Fibroblast of skin of left biceps (primary cell): Measurements from ENCODE around the gene ARHGAP42.

Experiments
- DNase-seq, 2 experiments: peaks; one replicate each; pipeline ENCODE4 v3.0.0-alpha.2; 2013; ENCODE audit warnings: low read depth in 2 of 2

Gene ARHGAP42

GRCh38 chr11:100918551-100919500 lies 231.7 kb downstream of the ARHGAP42 start:
- no peak for DNase-seq

- DNase-seq = no peak
These were observed 233.5 kb downstream of the ARHGAP42 start for GRCh38 chr11:100920593-100920992.

DNA sequence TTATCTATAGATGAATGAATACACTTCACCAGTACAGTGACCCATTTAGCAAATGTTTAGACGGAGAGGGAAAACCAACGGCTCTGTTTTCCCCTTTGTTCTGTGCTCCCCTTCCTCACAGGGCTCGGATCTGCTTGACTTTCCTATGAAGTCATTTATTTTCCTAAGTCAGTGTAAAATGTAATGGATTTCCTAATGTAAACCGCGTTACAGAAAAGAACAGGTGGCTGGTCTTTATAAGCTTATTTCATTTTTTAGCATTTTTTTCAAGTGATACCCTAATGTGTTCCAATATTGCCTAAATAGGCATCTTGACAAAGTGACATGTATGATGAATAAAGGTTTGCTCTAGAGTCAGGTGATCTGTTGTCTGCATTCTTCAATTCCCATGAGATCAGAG lies 235.0 kb downstream of the ARHGAP42 start:
- no peak for DNase-seq

- DNase-seq = peak in 1 of 2 experiments; percentile 13
These were observed 236.5 kb downstream of the ARHGAP42 start for GRCh38 chr11:100923555-100923954.

- peak; percentile 56 to 57 for DNase-seq
These were observed 238.8 kb downstream of the ARHGAP42 start for GRCh38 chr11:100925935-100926334.

DNA sequence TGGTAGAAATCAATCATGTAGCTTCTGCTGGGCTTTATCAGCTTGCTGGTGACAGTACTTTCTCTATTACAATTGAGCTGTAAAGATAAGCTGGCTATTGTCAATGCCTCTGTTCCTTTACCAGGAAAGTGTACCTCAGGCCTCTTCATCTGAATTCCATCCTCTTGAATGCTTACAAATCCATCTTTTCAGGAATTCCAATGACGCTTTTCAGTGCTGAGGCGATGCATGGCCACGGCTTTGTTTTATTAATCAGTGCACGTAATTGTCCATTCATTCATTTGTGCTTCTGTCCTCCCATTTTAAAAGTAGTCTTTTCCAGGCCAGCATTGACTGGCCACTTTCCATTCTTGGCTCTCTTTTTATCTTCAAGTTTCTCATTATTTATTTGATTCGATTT lies 240.5 kb downstream of the ARHGAP42 start:
- DNase-seq = no peak

GRCh38 chr11:100928426-100928825 lies 241.3 kb downstream of the ARHGAP42 start:
- DNase-seq = no peak

DNA sequence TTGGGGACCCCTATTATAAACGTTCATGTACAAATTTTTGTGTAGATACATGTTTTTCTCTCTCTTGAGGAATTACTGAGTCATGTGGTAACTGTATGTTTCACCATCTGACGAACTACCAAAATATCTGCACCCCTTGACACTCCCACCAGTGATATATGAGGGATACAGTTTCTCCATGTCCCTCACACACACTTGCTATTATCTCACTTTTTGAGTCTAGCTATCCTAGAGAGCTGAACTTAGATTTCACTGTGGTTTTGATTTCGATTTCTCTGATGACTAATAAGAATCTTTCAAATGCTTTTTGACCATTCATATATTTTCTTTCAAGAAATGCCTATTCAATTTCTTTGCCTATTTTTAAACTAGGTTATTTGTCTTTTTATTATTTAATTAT lies 242.3 kb downstream of the ARHGAP42 start:
- DNase-seq = peak in 1 of 2 experiments; percentile 21

- peak; percentile 32 to 46 for DNase-seq
These were observed 243.2 kb downstream of the ARHGAP42 start for GRCh38 chr11:100930185-100930778.

GRCh38 chr11:100932474-100933100 lies 245.5 kb downstream of the ARHGAP42 start:
- peak in 1 of 2 experiments; percentile 17 for DNase-seq

- no peak for DNase-seq
These were observed 249.7 kb downstream of the ARHGAP42 start for GRCh38 chr11:100936781-100937180.

DNA sequence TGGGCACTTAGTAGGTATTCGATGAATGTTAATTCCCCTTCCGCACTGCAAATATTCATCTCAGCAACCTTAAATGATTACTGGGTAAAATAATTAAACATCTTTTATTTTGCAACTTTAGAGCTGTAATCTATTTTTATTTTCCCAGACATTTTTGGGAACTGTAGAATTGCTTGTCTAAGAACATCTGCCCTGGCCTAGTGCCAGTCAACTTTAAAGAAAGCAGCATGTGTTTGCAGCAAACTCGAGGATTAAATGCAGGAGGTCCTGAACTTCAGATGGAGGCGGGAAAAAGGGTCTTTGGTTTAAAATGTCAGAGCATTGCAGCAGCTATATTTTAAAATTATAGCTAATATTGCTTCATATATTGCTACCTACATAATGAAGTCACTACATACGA lies 252.5 kb downstream of the ARHGAP42 start:
- DNase-seq = peak in 1 of 2 experiments; percentile 28

DNA sequence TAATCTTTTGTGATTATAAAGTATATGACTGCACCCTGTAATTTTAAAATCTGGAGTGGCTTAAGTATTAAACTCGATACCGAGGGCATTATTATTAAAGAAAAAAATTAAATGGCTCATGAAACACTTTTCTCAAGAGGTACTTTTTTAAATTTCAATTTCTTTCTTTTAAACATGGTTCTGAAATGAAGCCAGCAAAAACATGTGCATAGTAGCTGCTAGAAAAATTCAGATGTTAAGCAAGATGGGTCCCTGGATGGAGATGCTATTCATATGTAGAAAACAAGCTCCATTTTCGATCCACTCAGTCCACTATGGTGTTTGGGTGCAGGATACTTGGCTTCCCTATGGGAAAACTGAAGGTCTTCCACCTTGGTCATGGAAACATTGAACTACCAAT lies 253.0 kb downstream of the ARHGAP42 start:
- DNase-seq = no peak

DNA sequence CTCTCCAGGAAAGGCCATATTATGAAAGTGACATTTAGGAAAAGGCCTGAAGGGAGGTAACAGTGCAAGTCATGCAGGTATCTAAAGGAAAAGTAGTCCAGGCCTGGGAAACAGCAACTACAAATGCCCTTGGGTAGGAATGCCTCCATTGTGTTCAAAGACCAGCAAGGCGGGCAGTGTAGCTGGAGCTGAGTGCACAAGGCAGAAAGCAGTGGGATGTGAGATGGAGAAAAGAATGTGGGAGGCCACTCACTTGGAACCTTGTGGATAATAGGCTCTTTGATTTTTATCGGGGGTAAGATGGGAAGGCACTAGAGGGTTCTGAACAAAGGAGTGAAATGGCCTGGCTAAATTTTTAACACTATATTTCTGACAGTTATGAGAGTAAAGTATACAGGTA lies 253.9 kb downstream of the ARHGAP42 start:
- no peak for DNase-seq

DNA sequence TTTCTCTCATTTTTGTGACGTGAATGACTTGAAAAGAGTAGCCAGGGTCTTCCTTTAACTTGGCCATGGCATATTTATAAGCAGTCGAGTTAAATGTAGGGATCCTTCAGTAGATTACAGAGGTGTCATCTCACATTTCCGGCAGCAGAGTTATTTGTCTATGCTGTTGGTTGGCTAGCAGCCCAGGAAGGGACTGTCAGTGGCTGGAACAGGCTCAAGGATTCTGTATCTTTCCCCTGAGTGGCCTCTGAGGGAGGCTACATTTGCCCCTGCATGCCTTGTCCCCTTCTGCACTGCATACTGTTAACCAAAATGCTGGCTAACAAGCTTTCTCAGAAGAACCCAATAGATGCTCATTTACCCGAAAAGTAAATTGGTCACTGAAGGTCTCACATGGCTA lies 254.9 kb downstream of the ARHGAP42 start:
- DNase-seq = no peak

DNA sequence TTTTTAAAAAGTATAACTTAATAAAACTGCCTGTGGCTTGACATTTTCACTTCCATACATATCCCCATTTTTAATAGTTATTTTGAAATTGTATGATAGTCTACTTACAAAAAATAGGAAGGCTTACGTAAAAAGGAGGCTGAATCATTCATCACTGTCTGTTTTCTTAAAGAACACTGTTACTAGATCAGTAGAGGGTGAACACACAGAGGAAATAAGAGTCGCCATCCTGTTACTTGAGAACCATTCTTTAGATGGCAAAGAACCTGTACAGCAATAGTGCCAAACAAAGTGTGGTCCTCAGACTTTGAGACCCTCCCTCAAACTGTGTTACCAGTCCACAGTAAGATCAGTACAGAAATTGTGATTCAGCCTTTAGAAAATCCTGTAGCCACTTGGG lies 261.8 kb downstream of the ARHGAP42 start:
- DNase-seq = no peak

GRCh38 chr11:100949443-100949842 lies 262.4 kb downstream of the ARHGAP42 start:
- DNase-seq = no peak

DNA sequence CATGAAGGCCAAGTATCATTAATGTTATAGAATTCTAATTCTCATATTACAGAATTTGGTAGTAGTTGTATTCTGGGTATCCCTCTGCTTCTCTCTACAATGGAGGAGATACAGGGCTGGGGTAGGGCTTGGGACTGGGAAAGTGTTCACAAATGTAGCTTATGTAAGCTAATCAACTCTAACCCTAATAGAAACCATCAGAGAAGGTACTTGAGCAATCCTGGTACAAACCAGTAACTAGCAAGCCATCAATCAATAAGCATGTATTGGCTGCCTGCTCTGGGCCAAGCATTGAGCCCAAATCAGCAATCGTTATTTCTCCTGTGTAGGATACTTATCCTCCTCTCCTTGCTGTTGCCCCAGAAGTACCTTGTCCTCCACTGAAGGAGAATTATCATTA lies 268.2 kb downstream of the ARHGAP42 start:
- no peak for DNase-seq

GRCh38 chr11:100956351-100956750 lies 269.3 kb downstream of the ARHGAP42 start:
- no peak for DNase-seq

GRCh38 chr11:100957499-100957898 lies 270.4 kb downstream of the ARHGAP42 start:
- DNase-seq = no peak

- DNase-seq = no peak
These were observed 274.5 kb downstream of the ARHGAP42 start for GRCh38 chr11:100961633-100962032.

DNA sequence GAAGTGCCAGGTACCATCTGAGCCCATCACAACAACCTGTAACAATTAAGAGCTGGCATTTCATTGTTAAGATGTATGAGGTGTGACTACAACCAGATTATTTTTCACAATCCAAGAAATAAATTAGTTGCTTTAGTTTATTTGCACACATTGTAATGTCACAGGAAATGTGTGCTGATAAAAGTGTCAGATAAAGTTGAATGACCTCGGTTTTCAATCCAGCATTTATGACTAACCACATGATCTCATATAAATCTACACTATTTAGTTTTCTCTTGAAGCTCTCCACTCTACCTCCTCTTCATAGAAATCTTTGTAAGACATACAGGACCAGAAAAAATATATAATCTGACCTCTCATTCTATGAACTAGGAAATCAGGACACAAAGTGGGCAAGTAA lies 276.3 kb downstream of the ARHGAP42 start:
- DNase-seq = no peak

DNA sequence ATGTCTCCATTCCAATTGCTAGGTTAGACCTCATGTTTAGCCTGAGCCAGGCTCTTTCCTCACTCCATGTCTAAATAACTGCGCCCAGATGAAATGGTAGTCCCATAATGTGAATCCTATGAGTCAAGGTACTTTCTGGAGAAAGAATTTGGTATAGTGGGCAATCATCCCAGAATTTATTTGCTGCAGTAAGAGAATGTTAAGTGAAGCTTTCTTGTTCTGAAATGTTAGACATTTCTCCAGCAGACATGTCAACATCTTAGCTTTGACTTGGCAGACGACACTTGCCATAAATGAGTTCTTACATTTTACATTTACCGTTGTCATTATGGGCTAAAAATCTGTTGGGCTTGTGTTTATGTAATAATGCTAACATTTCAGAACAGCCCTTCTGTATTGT lies 277.3 kb downstream of the ARHGAP42 start:
- peak; percentile 52 to 66 for DNase-seq
